ENCODE data around the gene FBXW8.

- TF ChIP-seq CTCF (IDR thresholded peaks at IDR 0.05) (no peak), POLR2A (IDR thresholded peaks at IDR 0.05) (no peak)
Observed at GRCh38 chr12:117038023-117038680, 127.4 kb downstream of the FBXW8 start.

Data from vagina (tissue), 2 donors.